OCI-LY7 (cell line): Measurements from ENCODE around the gene RIC1. TPM values are rescaled to one million over a fixed set of nuclear protein-coding genes. Genes with fewer than 3 reads are reported as not detected.

Experiments
- BruUV-seq: library from RNA; stranded (reverse); fragments of 400-500 nt; replicated peaks from 2 replicates; lab custom pipeline; 2021; lab: Mats Ljungman, UMichigan
- CTCF ChIA-PET: fragments of 300-600 bp; sonication (Branson Sonifier 250); formaldehyde crosslinking; loops from one replicate; lab custom pipeline; 2022; ENCODE audit warnings: antibody characterized with exemption; ENCODE audit not compliant: unreplicated experiment; lab: Charles Lee
- POLR2A ChIA-PET: fragments of 300-600 bp; sonication (Branson Sonifier 250); formaldehyde crosslinking; loops from one replicate; lab custom pipeline; 2022; ENCODE audit warnings: antibody characterized with exemption; lab: Charles Lee
- DNase-seq: peaks from one replicate; pipeline ENCODE4 v3.0.0-alpha.2; 2015; ENCODE audit warnings: low spot score
- H2AFZ ChIP-seq: fragments of 200-600 bp; sonication (generic), shearing (Covaris generic); 2 replicates; pipeline ENCODE4 v1.6.1; 2014; ENCODE audit warnings: mild to moderate bottlenecking, antibody characterized with exemption, low read length, moderate library complexity
- H3K27ac ChIP-seq: fragments of 200-600 bp; sonication (generic); 2 replicates; pipeline ENCODE4 v1.5.1; 2014; ENCODE audit warnings: mixed run types, low read depth, mild to moderate bottlenecking, moderate library complexity, low read length, inconsistent platforms; ENCODE audit not compliant: poor library complexity, severe bottlenecking
- H3K36me3 ChIP-seq: fragments of 200-600 bp; sonication (generic); 2 replicates; pipeline ENCODE4 v1.6.1; 2014; ENCODE audit warnings: mild to moderate bottlenecking, antibody characterized with exemption, low read length, moderate library complexity, mixed read lengths; ENCODE audit not compliant: insufficient read depth
- H3K4me1 ChIP-seq: fragments of 200-600 bp; sonication (generic); 2 replicates; pipeline ENCODE4 v1.5.1; 2014; ENCODE audit warnings: mild to moderate bottlenecking, low read length; ENCODE audit not compliant: insufficient read depth, poor library complexity, severe bottlenecking
- H3K4me2 ChIP-seq: fragments of 200-600 bp; sonication (generic); 2 replicates; pipeline ENCODE4 v1.6.1; 2014; ENCODE audit warnings: mild to moderate bottlenecking, low read length
- H3K4me3 ChIP-seq: fragments of 200-600 bp; sonication (generic); 2 replicates; pipeline ENCODE4 v1.5.1; 2014; ENCODE audit warnings: mild to moderate bottlenecking, low read depth, low read length; ENCODE audit not compliant: poor library complexity, severe bottlenecking
- H3K79me2 ChIP-seq: fragments of 200-600 bp; sonication (generic); 2 replicates; pipeline ENCODE4 v1.6.1; 2016; ENCODE audit warnings: low read depth, mild to moderate bottlenecking, low read length, moderate library complexity, mixed read lengths; ENCODE audit not compliant: insufficient read depth
- H3K9me2 ChIP-seq: fragments of 200-600 bp; sonication (generic); 2 replicates; pipeline ENCODE4 v1.6.1; 2016; ENCODE audit warnings: mild to moderate bottlenecking, low read length, mixed read lengths; ENCODE audit not compliant: insufficient read depth
- H3K9me3 ChIP-seq: fragments of 200-600 bp; sonication (generic); 2 replicates; pipeline ENCODE4 v1.6.1; 2014; ENCODE audit warnings: mild to moderate bottlenecking, mixed run types, low read length, mixed read lengths
- H4K20me1 ChIP-seq: fragments of 200-600 bp; sonication (generic); 2 replicates; pipeline ENCODE4 v1.6.1; 2014; ENCODE audit warnings: mild to moderate bottlenecking, antibody characterized with exemption, low read length, moderate library complexity, mixed read lengths; ENCODE audit not compliant: insufficient read depth
- EZH2phosphoT487 ChIP-seq: fragments of 200-600 bp; sonication (generic); IDR thresholded peaks from 2 replicates; pipeline ENCODE4 v1.6.1; 2018; ENCODE audit warnings: low read depth, borderline replicate concordance, mild to moderate bottlenecking, mixed run types, antibody characterized with exemption, low read length, moderate library complexity, mixed read lengths
- intact Hi-C: fragments of 100-400 bp; cut with micrococcal nuclease; formaldehyde crosslinking; loops from one replicate; pipeline ENCODE4 v1.10.0; 2022; ENCODE audit not compliant: unreplicated experiment
- total RNA-seq, 2 experiments: library from RNA; depleted of rRNA in 1 of 2; stranded (reverse); fragments of >200 nt in 1 of 2; shearing (Covaris generic) in 1 of 2; gene quantifications; 2 replicates each; pipeline ENCODE4 v1.2.3, GENCODE V29; 2014 to 2022
- TF ChIP-seq, protein P1 (sequence below): fragments of 200-600 bp; sonication (generic); conservative IDR thresholded peaks from 2 replicates; pipeline ENCODE4 v1.5.1; 2014; ENCODE audit warnings: mild to moderate bottlenecking, antibody characterized with exemption, low read length, moderate library complexity, mixed read lengths

The RIC1 gene
- total RNA-seq, 2 experiments from 2014 or later, result 77.0 to 84.6 TPM

DNA sequence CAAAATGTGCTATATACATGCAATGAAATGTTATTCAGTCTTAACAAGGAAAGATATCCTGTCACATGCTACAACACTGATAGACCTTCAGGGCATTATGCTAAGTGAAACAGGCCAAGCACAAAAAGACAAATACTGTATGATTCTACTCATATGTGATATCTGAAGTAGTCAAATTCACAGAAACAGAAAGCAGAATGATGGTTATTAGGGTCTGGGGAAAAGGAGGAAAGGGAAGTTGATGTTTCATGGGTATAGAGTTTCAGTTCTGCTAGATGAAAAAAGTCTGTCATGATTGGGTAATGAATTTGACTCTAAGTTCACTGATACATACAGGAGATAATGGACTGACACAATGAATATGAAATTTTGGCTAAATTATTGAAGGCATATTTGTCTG is 11.2 kb upstream of the RIC1 start:
- H3K4me1 ChIP-seq, result peaks cover 36% of the 10 kb centered on the region
- H3K4me3 ChIP-seq, result peak overlapping the region; percentile 55
- TF ChIP-seq EZH2phosphoT487, result no peak
- TF ChIP-seq, protein P1, sequence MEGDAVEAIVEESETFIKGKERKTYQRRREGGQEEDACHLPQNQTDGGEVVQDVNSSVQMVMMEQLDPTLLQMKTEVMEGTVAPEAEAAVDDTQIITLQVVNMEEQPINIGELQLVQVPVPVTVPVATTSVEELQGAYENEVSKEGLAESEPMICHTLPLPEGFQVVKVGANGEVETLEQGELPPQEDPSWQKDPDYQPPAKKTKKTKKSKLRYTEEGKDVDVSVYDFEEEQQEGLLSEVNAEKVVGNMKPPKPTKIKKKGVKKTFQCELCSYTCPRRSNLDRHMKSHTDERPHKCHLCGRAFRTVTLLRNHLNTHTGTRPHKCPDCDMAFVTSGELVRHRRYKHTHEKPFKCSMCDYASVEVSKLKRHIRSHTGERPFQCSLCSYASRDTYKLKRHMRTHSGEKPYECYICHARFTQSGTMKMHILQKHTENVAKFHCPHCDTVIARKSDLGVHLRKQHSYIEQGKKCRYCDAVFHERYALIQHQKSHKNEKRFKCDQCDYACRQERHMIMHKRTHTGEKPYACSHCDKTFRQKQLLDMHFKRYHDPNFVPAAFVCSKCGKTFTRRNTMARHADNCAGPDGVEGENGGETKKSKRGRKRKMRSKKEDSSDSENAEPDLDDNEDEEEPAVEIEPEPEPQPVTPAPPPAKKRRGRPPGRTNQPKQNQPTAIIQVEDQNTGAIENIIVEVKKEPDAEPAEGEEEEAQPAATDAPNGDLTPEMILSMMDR, result no peak
- no TSS peak for BruUV-seq
- H3K36me3 ChIP-seq, result peaks cover 61% of the 10 kb centered on the region
- peak; percentile 79 for DNase-seq
- H2AFZ ChIP-seq, result no peak overlapping the region
- intact Hi-C loops, result loop anchor here (1.0 kb wide), 1 partner anchor 10 kb away; no protein-coding TSS in a partner anchor
- H3K79me2 ChIP-seq, result peaks cover 87% of the 10 kb centered on the region
- no peaks in the 10 kb centered on the region for H3K9me2 ChIP-seq
- CTCF ChIA-PET, result no interaction called here
- peak overlapping the region; percentile 69 for H3K4me2 ChIP-seq
- POLR2A ChIA-PET, result no interaction called here
- peaks cover 3% of the 10 kb centered on the region; the same call in 1 of the 2 replicates for H3K9me3 ChIP-seq
- no peaks in the 10 kb centered on the region; the same call in 1 of the 2 replicates for H4K20me1 ChIP-seq
- H3K27ac ChIP-seq, result peak overlapping the region; percentile 85

DNA sequence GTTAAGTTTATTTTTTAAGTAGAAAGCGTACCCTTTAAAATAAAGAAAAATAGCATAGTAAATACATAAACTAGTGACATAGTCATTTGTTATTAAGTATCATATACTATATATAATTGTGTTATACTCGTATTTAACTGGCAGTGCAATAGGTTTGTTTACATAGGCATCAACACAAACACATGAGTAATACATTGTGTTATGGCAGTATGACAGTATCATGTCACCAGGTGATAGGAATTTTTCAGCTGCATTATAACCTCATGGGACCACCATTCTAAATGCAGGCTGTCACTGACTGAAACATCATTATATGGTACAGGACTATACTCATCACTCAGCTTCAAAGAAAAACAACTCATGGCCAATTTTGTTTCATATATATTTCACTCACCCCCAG is 8.4 kb upstream of the RIC1 start:
- ChIA-PET CTCF (no interaction called here), POLR2A (interaction anchor here (2.5 to 2.6 kb wide), 2 partner anchors 7 to 11 kb away, joined by 11 to 17 read pairs; partner anchors contain the start of gene RIC1)
- H4K20me1 ChIP-seq, result no peaks in the 10 kb centered on the region; the same call in 1 of the 2 replicates
- H3K4me2 ChIP-seq, result no peak overlapping the region
- H3K27ac ChIP-seq, result no peak overlapping the region
- H3K9me3 ChIP-seq, result peaks cover 3% of the 10 kb centered on the region; the same call in 1 of the 2 replicates
- no peak overlapping the region for H2AFZ ChIP-seq
- BruUV-seq, result no TSS peak
- no peak overlapping the region for H3K4me3 ChIP-seq
- peaks cover 55% of the 10 kb centered on the region for H3K36me3 ChIP-seq
- no peaks in the 10 kb centered on the region for H3K9me2 ChIP-seq
- no peak for DNase-seq
- TF ChIP-seq EZH2phosphoT487, result no peak
- TF ChIP-seq, protein P1, result no peak
- peaks cover 96% of the 10 kb centered on the region for H3K79me2 ChIP-seq
- intact Hi-C loops, result loop anchor here (10.0 kb wide), 2 partner anchors 636 to 826 kb away; partner anchors contain the start of genes JAK2 and RCL1
- H3K4me1 ChIP-seq, result peaks cover 62% of the 10 kb centered on the region

DNA sequence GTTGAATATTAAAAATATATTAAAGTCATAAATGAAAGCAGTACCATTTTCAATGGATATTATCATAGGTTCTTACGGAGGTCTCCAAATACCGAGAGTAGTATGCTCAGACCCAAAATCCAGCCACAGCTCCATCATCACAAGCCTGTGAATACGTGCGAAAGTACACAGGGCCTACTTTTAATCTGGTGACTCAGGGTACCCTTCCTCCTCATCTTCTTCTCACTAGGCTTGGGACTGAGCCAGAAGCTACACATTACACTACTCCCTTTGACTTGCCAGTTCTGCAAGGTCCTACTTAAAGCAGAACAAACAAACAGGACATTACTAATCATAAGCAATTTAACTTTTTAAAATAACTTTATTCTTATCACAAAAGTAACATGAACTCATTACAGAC is 7.6 kb upstream of the RIC1 start:
- TF ChIP-seq EZH2phosphoT487, result no peak
- TF ChIP-seq, protein P1, result no peak
- POLR2A ChIA-PET, result interaction anchor here (0.5 to 3.2 kb wide), 4 partner anchors 11 to 33 kb away, joined by 3 to 13 read pairs (median 7); no protein-coding TSS in a partner anchor
- Histone ChIP-seq H4K20me1 (no peaks in the 10 kb centered on the region; the same call in 1 of the 2 replicates), H3K9me3 (peaks cover 2% of the 10 kb centered on the region; the same call in 1 of the 2 replicates), H3K36me3 (peaks cover 47% of the 10 kb centered on the region), H3K27ac (no peak overlapping the region), H3K9me2 (no peaks in the 10 kb centered on the region), H2AFZ (no peak overlapping the region), H3K79me2 (peaks cover 93% of the 10 kb centered on the region), H3K4me2 (no peak overlapping the region), H3K4me3 (no peak overlapping the region), H3K4me1 (peaks cover 66% of the 10 kb centered on the region)
- intact Hi-C loops, result loop anchor here (10.0 kb wide), 2 partner anchors 637 to 827 kb away; partner anchors contain the start of genes JAK2 and RCL1
- no peak for DNase-seq
- no TSS peak for BruUV-seq
- CTCF ChIA-PET, result interaction anchor here (1.4 kb wide), 1 partner anchor 10 kb away, joined by 3 read pairs; no protein-coding TSS in a partner anchor
